ENCODE measurements around the gene CHN2. TPM values are rescaled to one million over a fixed set of nuclear protein-coding genes. Genes with fewer than 3 reads are reported as not detected.

Gene CHN2
- total RNA-seq, 1 experiment from 2014 or later: 0.15 TPM

DNA sequence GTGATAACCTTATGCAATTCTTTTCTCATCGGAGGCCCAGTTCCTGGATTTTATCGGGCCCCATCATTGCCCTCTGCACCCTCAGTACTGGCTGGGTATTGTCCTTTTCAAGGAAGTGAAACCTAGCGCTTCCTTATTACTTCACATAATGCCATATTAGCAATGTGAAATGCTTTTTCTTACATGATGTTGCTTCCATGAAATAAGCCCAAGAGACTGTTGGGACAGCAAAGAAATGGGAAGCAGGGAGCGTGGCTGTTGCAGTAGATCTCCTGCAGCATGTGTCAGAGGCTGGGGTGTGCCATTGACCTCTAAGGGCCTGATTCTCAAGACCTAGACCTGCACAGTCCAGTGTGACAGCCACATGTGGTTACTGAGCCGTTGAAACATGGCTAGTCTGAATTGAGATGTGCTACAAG lies 8.1 kb downstream of the CHN2 start:
- no peak for ATAC-seq
- no peak overlapping the region for H3K27ac ChIP-seq (ENCODE audit: low read length)
- no peaks in the 10 kb centered on the region for H3K9me3 ChIP-seq (ENCODE audit: control insufficient read depth, insufficient read depth, low read depth, low read length)
- TF ChIP-seq TCF7L2 (IDR thresholded peaks at IDR 0.05; ENCODE audit: low read depth, low read length) (no peak), SIN3A (IDR thresholded peaks at IDR 0.05; ENCODE audit: borderline replicate concordance, insufficient read depth, low read depth, low read length) (no peak), POLR2AphosphoS5 (IDR thresholded peaks at IDR 0.05; ENCODE audit: low read depth, low read length) (no peak)
- TF ChIP-seq, protein P1, sequence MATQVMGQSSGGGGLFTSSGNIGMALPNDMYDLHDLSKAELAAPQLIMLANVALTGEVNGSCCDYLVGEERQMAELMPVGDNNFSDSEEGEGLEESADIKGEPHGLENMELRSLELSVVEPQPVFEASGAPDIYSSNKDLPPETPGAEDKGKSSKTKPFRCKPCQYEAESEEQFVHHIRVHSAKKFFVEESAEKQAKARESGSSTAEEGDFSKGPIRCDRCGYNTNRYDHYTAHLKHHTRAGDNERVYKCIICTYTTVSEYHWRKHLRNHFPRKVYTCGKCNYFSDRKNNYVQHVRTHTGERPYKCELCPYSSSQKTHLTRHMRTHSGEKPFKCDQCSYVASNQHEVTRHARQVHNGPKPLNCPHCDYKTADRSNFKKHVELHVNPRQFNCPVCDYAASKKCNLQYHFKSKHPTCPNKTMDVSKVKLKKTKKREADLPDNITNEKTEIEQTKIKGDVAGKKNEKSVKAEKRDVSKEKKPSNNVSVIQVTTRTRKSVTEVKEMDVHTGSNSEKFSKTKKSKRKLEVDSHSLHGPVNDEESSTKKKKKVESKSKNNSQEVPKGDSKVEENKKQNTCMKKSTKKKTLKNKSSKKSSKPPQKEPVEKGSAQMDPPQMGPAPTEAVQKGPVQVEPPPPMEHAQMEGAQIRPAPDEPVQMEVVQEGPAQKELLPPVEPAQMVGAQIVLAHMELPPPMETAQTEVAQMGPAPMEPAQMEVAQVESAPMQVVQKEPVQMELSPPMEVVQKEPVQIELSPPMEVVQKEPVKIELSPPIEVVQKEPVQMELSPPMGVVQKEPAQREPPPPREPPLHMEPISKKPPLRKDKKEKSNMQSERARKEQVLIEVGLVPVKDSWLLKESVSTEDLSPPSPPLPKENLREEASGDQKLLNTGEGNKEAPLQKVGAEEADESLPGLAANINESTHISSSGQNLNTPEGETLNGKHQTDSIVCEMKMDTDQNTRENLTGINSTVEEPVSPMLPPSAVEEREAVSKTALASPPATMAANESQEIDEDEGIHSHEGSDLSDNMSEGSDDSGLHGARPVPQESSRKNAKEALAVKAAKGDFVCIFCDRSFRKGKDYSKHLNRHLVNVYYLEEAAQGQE (IDR thresholded peaks at IDR 0.05; ENCODE audit: insufficient read depth in 1 of 2, low read depth in 2 of 2, low read length in 1 of 2): no peak
- TF ChIP-seq, protein P2, sequence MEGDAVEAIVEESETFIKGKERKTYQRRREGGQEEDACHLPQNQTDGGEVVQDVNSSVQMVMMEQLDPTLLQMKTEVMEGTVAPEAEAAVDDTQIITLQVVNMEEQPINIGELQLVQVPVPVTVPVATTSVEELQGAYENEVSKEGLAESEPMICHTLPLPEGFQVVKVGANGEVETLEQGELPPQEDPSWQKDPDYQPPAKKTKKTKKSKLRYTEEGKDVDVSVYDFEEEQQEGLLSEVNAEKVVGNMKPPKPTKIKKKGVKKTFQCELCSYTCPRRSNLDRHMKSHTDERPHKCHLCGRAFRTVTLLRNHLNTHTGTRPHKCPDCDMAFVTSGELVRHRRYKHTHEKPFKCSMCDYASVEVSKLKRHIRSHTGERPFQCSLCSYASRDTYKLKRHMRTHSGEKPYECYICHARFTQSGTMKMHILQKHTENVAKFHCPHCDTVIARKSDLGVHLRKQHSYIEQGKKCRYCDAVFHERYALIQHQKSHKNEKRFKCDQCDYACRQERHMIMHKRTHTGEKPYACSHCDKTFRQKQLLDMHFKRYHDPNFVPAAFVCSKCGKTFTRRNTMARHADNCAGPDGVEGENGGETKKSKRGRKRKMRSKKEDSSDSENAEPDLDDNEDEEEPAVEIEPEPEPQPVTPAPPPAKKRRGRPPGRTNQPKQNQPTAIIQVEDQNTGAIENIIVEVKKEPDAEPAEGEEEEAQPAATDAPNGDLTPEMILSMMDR (IDR thresholded peaks at IDR 0.05): no peak
- POLR2A ChIA-PET: interaction anchor here (0.6 kb wide), 1 partner anchor 122 kb away, joined by 5 read pairs; no protein-coding TSS in a partner anchor
- H3K27me3 ChIP-seq (ENCODE audit: control insufficient read depth, insufficient read depth, low read length): peaks cover 26% of the 10 kb centered on the region
- H3K36me3 ChIP-seq (ENCODE audit: control insufficient read depth, insufficient read depth, low read length): no peaks in the 10 kb centered on the region
- CTCF ChIA-PET: no interaction called here
- no peaks in the 10 kb centered on the region for H3K4me1 ChIP-seq (ENCODE audit: control insufficient read depth, insufficient read depth, low read length)
- in situ Hi-C loops (cut with HindIII; ENCODE audit: low pct_unique_long_range_greater_than_20kb, low sequenced_read_pairs): no loop called here
- intact Hi-C loops (cut with micrococcal nuclease; ENCODE audit: unreplicated experiment): no loop called here
- BruUV-seq (replicated peaks): no TSS peak
- DNase-seq (ENCODE audit: low read depth, low spot score): no peak
- no peak overlapping the region for H3K4me3 ChIP-seq (ENCODE audit: low read depth in 2 of 2, low read length in 2 of 2)

DNA sequence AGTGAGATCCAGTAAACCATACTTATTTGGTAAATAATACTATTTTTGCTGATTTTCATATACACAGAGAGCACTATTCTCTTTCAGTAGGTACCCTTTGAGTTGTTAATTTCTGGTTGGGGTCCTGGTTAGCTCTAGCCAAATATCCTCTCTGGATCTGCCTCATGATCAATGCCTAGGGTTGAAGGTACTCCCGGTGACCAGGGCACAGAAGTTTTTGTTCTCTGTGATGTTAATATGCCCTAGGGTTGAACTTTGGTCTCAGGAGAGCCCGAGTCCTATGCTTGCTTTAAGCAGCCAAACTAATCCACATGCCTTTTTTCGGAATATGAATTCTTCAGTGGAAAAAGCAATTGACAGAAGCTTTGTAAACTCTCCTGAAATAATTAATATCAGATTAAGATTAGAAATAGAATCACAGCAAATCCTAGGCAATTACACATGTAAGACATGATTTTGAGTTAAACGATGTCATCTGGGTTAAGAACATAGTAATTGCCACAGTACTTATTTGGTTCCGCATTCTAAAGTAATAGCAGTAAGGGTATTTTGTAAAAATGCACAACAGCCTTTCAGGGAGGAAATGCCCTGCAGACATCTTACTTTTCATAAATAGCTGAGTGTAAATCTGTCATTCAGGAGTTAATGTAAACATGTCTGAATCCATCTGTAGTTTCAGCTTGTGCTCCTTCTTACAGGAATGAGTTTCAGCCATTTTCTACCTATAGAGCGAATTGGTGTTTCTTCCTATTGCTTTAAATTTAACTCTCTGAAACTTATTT lies 10.1 kb downstream of the CHN2 start:
- TF ChIP-seq POLR2AphosphoS5 (IDR thresholded peaks at IDR 0.05; ENCODE audit: low read depth, low read length) (no peak), SIN3A (IDR thresholded peaks at IDR 0.05; ENCODE audit: borderline replicate concordance, insufficient read depth, low read depth, low read length) (no peak), TCF7L2 (IDR thresholded peaks at IDR 0.05; ENCODE audit: low read depth, low read length) (no peak)
- TF ChIP-seq, protein P1 (IDR thresholded peaks at IDR 0.05; ENCODE audit: insufficient read depth in 1 of 2, low read depth in 2 of 2, low read length in 1 of 2): no peak
- TF ChIP-seq, protein P2 (IDR thresholded peaks at IDR 0.05): no peak
- in situ Hi-C loops (cut with HindIII; ENCODE audit: low pct_unique_long_range_greater_than_20kb, low sequenced_read_pairs) (no loop called here), intact Hi-C loops (cut with micrococcal nuclease; ENCODE audit: unreplicated experiment) (no loop called here)
- H3K27ac ChIP-seq (ENCODE audit: low read length): no peak overlapping the region
- peaks cover 15% of the 10 kb centered on the region for H3K27me3 ChIP-seq (ENCODE audit: control insufficient read depth, insufficient read depth, low read length)
- no peaks in the 10 kb centered on the region for H3K9me3 ChIP-seq (ENCODE audit: control insufficient read depth, insufficient read depth, low read depth, low read length)
- DNase-seq (ENCODE audit: low read depth, low spot score) (no peak), ATAC-seq (no peak)
- no peak overlapping the region for H3K4me3 ChIP-seq (ENCODE audit: low read depth in 2 of 2, low read length in 2 of 2)
- H3K4me1 ChIP-seq (ENCODE audit: control insufficient read depth, insufficient read depth, low read length): no peaks in the 10 kb centered on the region
- no peaks in the 10 kb centered on the region for H3K36me3 ChIP-seq (ENCODE audit: control insufficient read depth, insufficient read depth, low read length)
- no TSS peak for BruUV-seq (replicated peaks)
- POLR2A ChIA-PET: no interaction called here
- CTCF ChIA-PET: no interaction called here

All from Panc1 (cell line).